Left cardiac atrium (tissue), 4 donors: Measurements from ENCODE around the gene SLC25A13. TPM values are rescaled to one million over a fixed set of nuclear protein-coding genes. Genes with fewer than 3 reads are reported as not detected.

Experiments
- ATAC-seq, 2 donors: fragments of 200-7000 bp; cut with Tn5 transposase; one replicate each; pipeline ENCODE4 v1.9.1; 2020; ENCODE audit warnings: mild to moderate bottlenecking in 2 of 2, moderate library complexity in 2 of 2
- DNase-seq: peaks from one replicate; pipeline ENCODE4 v3.0.0-alpha.2; 2020
- intact Hi-C, 2 donors: fragments of 100-400 bp; cut with DNase I; formaldehyde crosslinking; loops; one replicate each; pipeline versions ENCODE4 v1.14.1 to v1.15.1; 2022 to 2023
- microRNA-seq, 2 donors: library from miRNA; unstranded; fragments of <30 nt; microRNA quantifications; one replicate each; pipeline ENCODE4 v1.2.0, GENCODE V29; 2020
- total RNA-seq, 2 donors: library from RNA; stranded (reverse); fragmentation: NEBNext Ultra II Directional; extraction: Animal tissue kit (Norgen Biotek cat#: 25700); gene quantifications; one replicate each; pipeline ENCODE4 v1.2.1, GENCODE V29; 2021
- donor health status: DM: no; HTN: yes; CAD: no.
- donor health status: DM: no; HTN: yes; CAD: no; lungs with severe emphysema.
- donor health status: DM: yes; HTN: yes; CAD: no.
- donor health status: Dilated cardiomyopathy.

The SLC25A13 gene
- total RNA-seq, 2 donors from 2014 or later, result 14.6 to 20.4 TPM

GRCh38 chr7:96084881-96085553 is 236.9 kb downstream of the SLC25A13 start:
- ATAC-seq (no peak), DNase-seq (no peak)
- intact Hi-C loops, result no loop called here

GRCh38 chr7:96080027-96080426 is 241.9 kb downstream of the SLC25A13 start:
- intact Hi-C loops, result no loop called here
- no peak for DNase-seq
- ATAC-seq, result no peak

DNA sequence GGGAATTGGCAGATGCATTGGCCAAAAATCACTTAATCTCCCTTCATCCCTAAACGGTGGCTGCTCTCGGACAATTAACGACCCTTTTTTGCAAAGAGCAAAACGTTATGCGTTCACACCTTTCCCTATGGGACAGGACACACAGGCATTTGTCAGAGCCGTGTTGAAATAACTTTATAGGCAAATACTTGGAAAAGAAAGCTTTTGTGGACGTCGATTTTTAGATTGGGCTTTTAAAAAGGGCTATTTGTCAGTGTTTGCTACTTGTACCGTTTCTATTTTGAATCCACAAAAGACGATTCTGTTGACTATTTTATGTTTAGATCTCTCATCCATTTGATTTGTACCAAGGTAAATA is 245.6 kb downstream of the SLC25A13 start:
- DNase-seq (no peak), ATAC-seq (no peak)
- intact Hi-C loops, result loop anchor here in 1 of 2 donors (10.0 kb wide), 1 partner anchor 948 kb away; the partner anchor contains the start of gene DLX5

- DNase-seq (peak; percentile 68), ATAC-seq (peak; percentile 96 to 98)
- intact Hi-C loops, result loop anchor here (2.0 to 10.0 kb wide), 2 partner anchors 949 to 951 kb away; partner anchors contain the start of gene DLX5 (in 1 of the 2)
Observed at GRCh38 chr7:96075510-96076349, 246.2 kb downstream of the SLC25A13 start.

DNA sequence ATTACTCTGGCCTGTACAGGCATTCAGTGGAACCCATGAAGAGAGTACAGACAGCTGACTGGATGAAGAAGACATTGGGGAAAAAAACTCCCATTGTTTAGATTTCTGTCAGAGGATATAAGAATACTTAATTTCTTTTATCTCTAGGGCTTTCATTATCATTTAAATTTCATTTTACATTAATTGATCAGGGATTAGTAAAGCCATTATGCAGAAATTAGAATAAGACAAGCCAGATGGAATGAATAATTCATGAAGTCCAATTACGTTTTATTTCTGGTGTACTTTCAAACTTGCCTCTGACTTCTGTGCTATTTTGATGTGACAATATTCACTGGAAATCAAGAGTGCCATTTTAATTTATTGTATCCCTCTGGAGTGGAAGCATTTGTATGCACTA is 247.0 kb downstream of the SLC25A13 start:
- no peak for DNase-seq
- intact Hi-C loops, result loop anchor here (2.0 to 10.0 kb wide), 2 partner anchors 950 to 952 kb away; partner anchors contain the start of gene DLX5 (in 1 of the 2)
- no peak for ATAC-seq

Small RNAs within 50 kb of the gene (microRNA-seq; reads per million reads assigned to microRNA genes)
- gene MIR591, result 0 reads per million in 2 donors
